Measurements from ENCODE around the gene MKS1.

- TF ChIP-seq, protein P1, sequence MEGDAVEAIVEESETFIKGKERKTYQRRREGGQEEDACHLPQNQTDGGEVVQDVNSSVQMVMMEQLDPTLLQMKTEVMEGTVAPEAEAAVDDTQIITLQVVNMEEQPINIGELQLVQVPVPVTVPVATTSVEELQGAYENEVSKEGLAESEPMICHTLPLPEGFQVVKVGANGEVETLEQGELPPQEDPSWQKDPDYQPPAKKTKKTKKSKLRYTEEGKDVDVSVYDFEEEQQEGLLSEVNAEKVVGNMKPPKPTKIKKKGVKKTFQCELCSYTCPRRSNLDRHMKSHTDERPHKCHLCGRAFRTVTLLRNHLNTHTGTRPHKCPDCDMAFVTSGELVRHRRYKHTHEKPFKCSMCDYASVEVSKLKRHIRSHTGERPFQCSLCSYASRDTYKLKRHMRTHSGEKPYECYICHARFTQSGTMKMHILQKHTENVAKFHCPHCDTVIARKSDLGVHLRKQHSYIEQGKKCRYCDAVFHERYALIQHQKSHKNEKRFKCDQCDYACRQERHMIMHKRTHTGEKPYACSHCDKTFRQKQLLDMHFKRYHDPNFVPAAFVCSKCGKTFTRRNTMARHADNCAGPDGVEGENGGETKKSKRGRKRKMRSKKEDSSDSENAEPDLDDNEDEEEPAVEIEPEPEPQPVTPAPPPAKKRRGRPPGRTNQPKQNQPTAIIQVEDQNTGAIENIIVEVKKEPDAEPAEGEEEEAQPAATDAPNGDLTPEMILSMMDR (IDR thresholded peaks at IDR 0.05) = no peak
- TF ChIP-seq EP300 (IDR thresholded peaks at IDR 0.05) = no peak
- no peak for TF ChIP-seq POLR2AphosphoS5 (IDR thresholded peaks at IDR 0.05)
Measured at GRCh38 chr17:58229881-58230280, 10.8 kb upstream of the MKS1 start.

Data from sigmoid colon (tissue), 4 donors.